NOMO-1 treated with dmso at 0.1 percent for 144 hours (cell line): Measurements from ENCODE around the gene PFN3.
"Not testable (repeated sequence)": the region's sequence is repeated elsewhere in the genome, so short reads cannot be mapped to it uniquely, and the experiment has no call there.

Experiments used
- DNase-seq: peaks from one replicate; lab custom pipeline; 2025; ENCODE audit not compliant: unreplicated experiment; lab: John Stamatoyannopoulos, UW

PFN3 gene

DNA sequence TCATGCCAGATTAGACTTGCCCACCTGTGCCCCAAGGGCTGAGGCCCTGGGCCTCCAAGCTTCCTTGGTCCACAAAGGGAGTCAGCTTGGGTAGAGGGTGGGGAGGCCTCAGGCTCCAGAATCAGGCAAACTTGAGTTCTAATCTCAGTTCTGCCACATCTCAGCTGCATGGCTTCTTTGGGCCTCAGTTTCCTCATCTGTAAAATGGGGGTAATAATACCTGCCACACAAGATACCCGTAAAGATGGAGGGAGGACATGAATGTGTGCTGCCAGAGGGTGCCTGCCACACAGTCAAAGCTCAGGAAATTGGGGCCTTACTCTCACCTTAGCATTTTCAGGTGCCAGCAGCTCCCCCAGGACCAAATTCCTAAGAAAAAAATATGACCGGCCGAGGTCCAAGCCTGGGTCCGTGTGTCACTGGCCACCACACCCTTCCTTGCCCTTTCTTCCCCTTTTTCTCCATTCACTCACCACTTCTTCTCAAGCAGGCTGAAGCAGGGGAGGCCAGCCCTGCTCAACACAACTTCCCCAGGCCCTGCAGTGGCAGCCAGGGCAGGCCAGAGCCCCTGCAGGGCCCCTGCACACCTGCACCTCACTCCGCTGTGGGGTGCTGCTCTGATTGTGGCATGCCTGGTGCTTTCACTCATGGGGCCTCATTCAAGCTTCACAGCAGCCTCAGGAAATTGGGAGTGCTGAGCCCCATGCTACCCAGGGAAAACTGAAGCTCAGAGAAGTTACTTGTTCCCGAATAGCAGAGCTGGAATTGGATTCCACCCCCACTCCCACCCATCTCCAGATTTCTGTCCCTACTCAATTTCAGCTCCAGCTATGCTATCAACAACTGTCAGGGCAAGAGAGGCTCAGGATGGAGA, 38.8 kb downstream of the PFN3 start:
- peak; percentile 60 for DNase-seq

- DNase-seq, result not testable (repeated sequence)
Measured at GRCh38 chr5:177360740-177361139, 39.7 kb downstream of the PFN3 start.

- no peak for DNase-seq
Measured at GRCh38 chr5:177359860-177360259, 40.6 kb downstream of the PFN3 start.

DNA sequence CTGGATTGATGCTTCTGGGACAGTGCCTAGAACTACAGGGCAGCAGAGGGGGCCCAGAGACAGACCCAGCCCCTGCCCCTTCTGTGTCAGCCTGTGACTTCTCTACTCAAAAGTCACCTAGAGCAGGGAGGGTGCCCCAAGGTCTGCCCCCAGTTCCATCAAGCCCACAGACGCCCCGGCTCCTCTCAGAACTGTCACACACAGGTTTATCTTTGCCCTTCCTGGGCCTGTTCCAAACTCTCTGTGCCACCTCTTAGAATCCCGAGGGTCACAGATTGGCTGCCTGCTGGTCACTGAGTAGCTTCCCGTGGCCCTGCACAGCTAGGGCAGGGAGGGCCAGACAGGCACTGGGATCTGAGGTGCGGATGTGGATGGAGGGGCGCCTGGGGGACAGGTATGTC, 41.0 kb downstream of the PFN3 start:
- no peak for DNase-seq

DNA sequence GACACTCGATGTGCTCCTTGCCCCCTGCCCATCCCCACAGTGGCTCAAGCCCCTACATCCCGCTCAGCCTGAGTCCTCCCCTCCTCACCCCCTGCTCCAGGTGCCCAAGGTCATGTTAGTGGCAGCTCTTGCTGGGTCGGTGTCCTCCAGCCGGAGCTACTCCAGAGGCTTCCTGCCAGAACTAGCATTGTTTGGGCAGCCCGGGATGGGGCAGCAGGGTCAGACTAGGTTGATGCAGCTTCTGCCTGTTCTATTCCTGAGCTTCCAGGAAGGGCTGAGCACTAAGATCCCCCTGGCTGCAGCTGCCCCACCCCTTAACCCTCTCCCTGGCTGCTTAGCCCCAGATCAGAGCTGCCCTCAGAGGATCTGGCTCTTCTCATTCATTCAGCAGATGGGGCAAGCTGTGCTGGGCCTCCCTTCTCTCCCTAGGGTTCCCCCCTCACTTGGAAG, 42.1 kb downstream of the PFN3 start:
- no peak for DNase-seq

GRCh38 chr5:177357459-177358351, 42.8 kb downstream of the PFN3 start, which contains the start of gene RGS14:
Gene RGS14 (plus strand): TSS chr5:177357924. CDS start chr5:177358025, 101 bp downstream.
- peak; percentile 88 for DNase-seq

- no peak for DNase-seq
Measured at GRCh38 chr5:177357146-177357458, 43.4 kb downstream of the PFN3 start.

GRCh38 chr5:177356746-177357145, 43.7 kb downstream of the PFN3 start:
- DNase-seq, result no peak

DNA sequence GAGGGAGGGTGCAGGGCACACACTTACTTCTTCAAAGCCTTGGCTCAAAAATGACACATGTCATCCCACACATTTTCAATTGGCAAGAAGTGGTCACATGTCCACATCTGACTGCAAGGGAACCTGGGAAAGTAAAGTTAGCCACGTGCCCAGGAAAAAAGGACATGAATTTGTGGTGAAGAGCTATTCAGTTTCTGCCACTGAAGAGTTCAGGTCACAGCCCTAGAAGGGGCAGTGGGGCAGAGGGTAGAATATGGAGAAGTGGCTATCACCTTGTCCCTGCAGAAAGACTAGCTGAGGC, 44.6 kb downstream of the PFN3 start:
- DNase-seq, result no peak

- DNase-seq, result no peak
Measured at GRCh38 chr5:177355162-177355867, 45.1 kb downstream of the PFN3 start.

DNA sequence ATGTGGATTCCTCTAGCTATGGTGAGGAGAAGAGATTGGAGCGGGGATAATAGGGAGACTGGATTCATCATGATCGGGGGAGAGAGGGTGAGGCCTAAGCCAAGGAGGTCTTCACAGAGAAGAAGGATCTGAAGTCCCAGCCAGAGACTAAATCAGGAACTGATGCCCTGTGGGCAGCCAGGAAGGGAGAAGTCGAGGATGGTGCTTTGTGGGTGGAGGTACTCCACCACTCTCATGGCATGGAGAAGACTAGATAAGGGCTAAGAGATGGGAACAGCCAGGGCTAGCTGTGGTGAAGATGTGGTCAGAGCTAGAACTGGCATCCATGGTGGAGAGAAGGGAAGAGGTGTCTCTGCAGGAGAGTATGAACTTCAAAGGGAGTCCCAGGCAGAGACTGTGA, 45.8 kb downstream of the PFN3 start:
- DNase-seq, result no peak

- DNase-seq, result no peak
Measured at GRCh38 chr5:177354256-177354655, 46.2 kb downstream of the PFN3 start.

DNA sequence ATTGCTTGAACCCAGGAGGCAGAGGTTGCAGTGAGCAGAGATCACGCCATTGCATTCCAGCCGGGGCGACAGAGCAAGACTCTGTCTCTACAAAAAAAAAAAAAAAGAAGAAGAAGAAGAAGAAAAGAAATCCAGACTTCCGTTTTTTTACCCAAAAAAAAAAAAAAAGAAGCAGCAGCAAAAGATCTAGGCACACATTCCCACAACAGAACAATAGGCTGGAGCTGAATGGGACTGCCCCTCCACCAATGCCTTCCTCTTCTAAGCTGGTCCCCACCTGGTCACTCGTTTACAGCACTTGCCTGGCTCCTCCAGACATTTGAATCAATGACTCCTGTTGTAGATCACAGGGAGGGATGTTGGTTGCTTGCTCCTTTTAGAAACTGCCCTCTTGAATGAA, 47.4 kb downstream of the PFN3 start:
- DNase-seq, result peak; percentile 21

- peak; percentile 97 for DNase-seq
Measured at GRCh38 chr5:177351392-177352329, 48.8 kb downstream of the PFN3 start, which contains the start of gene LMAN2. Gene LMAN2 (minus strand): TSS chr5:177351668. CDS start chr5:177351647, 21 bp downstream.

- DNase-seq, result no peak
Measured at GRCh38 chr5:177350776-177351391, 49.6 kb downstream of the PFN3 start.
